H9 (cell line): Measurements from ENCODE around the gene CEP41. TPM values are rescaled to one million over a fixed set of nuclear protein-coding genes. Genes with fewer than 3 reads are reported as not detected.

Source experiments
- DNase-seq: peaks from one replicate; pipeline ENCODE4 v3.0.0-alpha.2; 2017
- H2AFZ ChIP-seq: one replicate; pipeline ENCODE4 v1.6.1; 2013; ENCODE audit warnings: mild to moderate bottlenecking, low read length, control low read depth, moderate library complexity
- H2AK5ac ChIP-seq: 2 replicates; pipeline ENCODE4 v1.6.1; 2013; ENCODE audit warnings: low read length, control low read depth, mixed read lengths; ENCODE audit not compliant: insufficient read length
- H2BK120ac ChIP-seq: one replicate; pipeline ENCODE4 v1.6.1; 2013; ENCODE audit warnings: low read depth, mild to moderate bottlenecking, low read length, control low read depth, inconsistent platforms; ENCODE audit not compliant: poor library complexity, severe bottlenecking
- H2BK12ac ChIP-seq: 2 replicates; pipeline ENCODE4 v1.6.1; 2013; ENCODE audit warnings: low read length, control low read depth, mixed read lengths, low read depth; ENCODE audit not compliant: insufficient read length
- H2BK15ac ChIP-seq: 2 replicates; pipeline ENCODE4 v1.6.1; 2013; ENCODE audit warnings: low read depth, low read length, control low read depth
- H2BK20ac ChIP-seq: one replicate; pipeline ENCODE4 v1.6.1; 2013; ENCODE audit warnings: low read depth, mild to moderate bottlenecking, low read length, control low read depth, inconsistent platforms; ENCODE audit not compliant: poor library complexity, severe bottlenecking
- H2BK5ac ChIP-seq: 2 replicates; pipeline ENCODE4 v1.6.1; 2013; ENCODE audit warnings: low read length, control low read depth, mixed read lengths; ENCODE audit not compliant: insufficient read length
- H3K14ac ChIP-seq: 2 replicates; pipeline ENCODE4 v1.6.1; 2013; ENCODE audit warnings: low read length, control low read depth; ENCODE audit not compliant: insufficient read depth
- H3K18ac ChIP-seq: 2 replicates; pipeline ENCODE4 v1.6.1; 2013; ENCODE audit warnings: low read depth, mild to moderate bottlenecking, mixed read lengths, low read length, control low read depth; ENCODE audit not compliant: insufficient read length
- H3K23ac ChIP-seq: 2 replicates; pipeline ENCODE4 v1.6.1; 2013; ENCODE audit warnings: low read length, control low read depth, mixed read lengths, low read depth; ENCODE audit not compliant: insufficient read length
- H3K23me2 ChIP-seq: 2 replicates; pipeline ENCODE4 v1.6.1; 2013; ENCODE audit warnings: low read depth, mild to moderate bottlenecking, mixed read lengths, low read length, control low read depth; ENCODE audit not compliant: insufficient read length, poor library complexity, severe bottlenecking
- H3K27ac ChIP-seq: 2 replicates; pipeline ENCODE4 v1.5.1; 2013; ENCODE audit warnings: low read length, control low read depth, mixed read lengths, low read depth; ENCODE audit not compliant: insufficient read length
- H3K27me3 ChIP-seq: 2 replicates; pipeline ENCODE4 v1.6.1; 2013; ENCODE audit warnings: low read length, control low read depth, inconsistent platforms; ENCODE audit not compliant: insufficient read depth
- H3K4ac ChIP-seq: 2 replicates; pipeline ENCODE4 v1.6.1; 2013; ENCODE audit warnings: low read depth, mild to moderate bottlenecking, control low read depth, inconsistent platforms, low read length, moderate library complexity
- H3K4me1 ChIP-seq: 2 replicates; pipeline ENCODE4 v1.6.1; 2013; ENCODE audit warnings: low read length, control low read depth, inconsistent platforms; ENCODE audit not compliant: insufficient read depth
- H3K4me2 ChIP-seq: 2 replicates; pipeline ENCODE4 v1.6.1; 2013; ENCODE audit warnings: low read length, control low read depth, mixed read lengths; ENCODE audit not compliant: insufficient read length, insufficient read depth
- H3K56ac ChIP-seq: 2 replicates; pipeline ENCODE4 v1.6.1; 2013; ENCODE audit warnings: low read depth, mild to moderate bottlenecking, mixed read lengths, low read length, control low read depth; ENCODE audit not compliant: insufficient read length
- H3K79me1 ChIP-seq: 2 replicates; pipeline ENCODE4 v1.6.1; 2013; ENCODE audit warnings: low read depth, mild to moderate bottlenecking, moderate library complexity, low read length, control low read depth, inconsistent platforms; ENCODE audit not compliant: insufficient read depth, poor library complexity, severe bottlenecking
- H3K79me2 ChIP-seq: 2 replicates; pipeline ENCODE4 v1.6.1; 2013; ENCODE audit warnings: low read length, control low read depth, inconsistent platforms; ENCODE audit not compliant: insufficient read depth
- H3K9ac ChIP-seq: 2 replicates; pipeline ENCODE4 v1.6.1; 2013; ENCODE audit warnings: low read length, control low read depth, mixed read lengths; ENCODE audit not compliant: insufficient read length; ENCODE audit errors: extremely low read depth
- H3K9me3 ChIP-seq: one replicate; pipeline ENCODE4 v1.6.1; 2013; ENCODE audit warnings: low read depth, low read length, inconsistent platforms; ENCODE audit not compliant: control insufficient read depth
- H3T11ph ChIP-seq: one replicate; pipeline ENCODE4 v1.6.1; 2013; ENCODE audit warnings: mild to moderate bottlenecking, low read length, control low read depth, inconsistent platforms
- H4K20me1 ChIP-seq: one replicate; pipeline ENCODE4 v1.6.1; 2013; ENCODE audit not compliant: control insufficient read depth, insufficient read length, insufficient read depth
- H4K5ac ChIP-seq: 2 replicates; pipeline ENCODE4 v1.6.1; 2013; ENCODE audit warnings: low read depth, mild to moderate bottlenecking, mixed read lengths, low read length, control low read depth; ENCODE audit not compliant: insufficient read length
- H4K8ac ChIP-seq: replicated peaks from 2 replicates; pipeline ENCODE4 v1.6.1; 2013; ENCODE audit warnings: low read length, control low read depth, mixed read lengths, low read depth; ENCODE audit not compliant: insufficient read length
- H4K91ac ChIP-seq: 2 replicates; pipeline ENCODE4 v1.6.1; 2013; ENCODE audit warnings: low read depth, mild to moderate bottlenecking, moderate library complexity, mixed read lengths, low read length, control low read depth; ENCODE audit not compliant: insufficient read length
- H3K27ac Mint-ChIP-seq, 3 experiments: 2 replicates in 2 of 3; 3 replicates in 1 of 3; pipeline ENCODE4 v1.8.0; 2020 to 2021; ENCODE audit warnings: mixed read lengths in 3 of 3, mild to moderate bottlenecking in 1 of 3, moderate library complexity in 1 of 3
- H3K27me3 Mint-ChIP-seq: 2 replicates; pipeline ENCODE4 v1.8.0; 2021; ENCODE audit warnings: low read depth, mild to moderate bottlenecking, moderate library complexity, mixed read lengths
- H3K36me3 Mint-ChIP-seq, 3 experiments: 2 replicates in 2 of 3; 3 replicates in 1 of 3; pipeline ENCODE4 v1.8.0; 2020 to 2021; ENCODE audit warnings: low read depth in 3 of 3, mixed read lengths in 3 of 3; ENCODE audit not compliant: insufficient read depth in 1 of 3
- H3K4me1 Mint-ChIP-seq, 2 experiments: 2 replicates each; pipeline ENCODE4 v1.8.0; 2020; ENCODE audit warnings: mixed read lengths in 2 of 2
- H3K4me3 Mint-ChIP-seq, 2 experiments: 2 replicates in 1 of 2; 3 replicates in 1 of 2; pipeline ENCODE4 v1.8.0; 2020 to 2021; ENCODE audit warnings: mild to moderate bottlenecking in 2 of 2, mixed read lengths in 2 of 2, moderate library complexity in 1 of 2
- H3K9me3 Mint-ChIP-seq, 2 experiments: 2 replicates in 1 of 2; 3 replicates in 1 of 2; pipeline ENCODE4 v1.8.0; 2020; ENCODE audit warnings: mild to moderate bottlenecking in 2 of 2, mixed read lengths in 2 of 2, moderate library complexity in 1 of 2
- CTCF ChIP-seq: fragments of 200-600 bp; sonication (generic); conservative IDR thresholded peaks from 3 replicates; pipeline ENCODE4 v1.8.0; 2021; ENCODE audit warnings: antibody characterized with exemption, mild to moderate bottlenecking
- WGBS: extraction: QIAGEN DNeasy Blood & Tissue Kit; methylation state at CpG from one replicate; pipeline ENCODE4 v1.1.7; 2013; ENCODE audit warnings: missing lambda C conversion rate, low lambda C conversion rate, mixed read lengths; ENCODE audit not compliant: insufficient read length; ENCODE audit errors: extremely low coverage; 5-methylcytosine and 5-hydroxymethylcytosine counted together
- total RNA-seq: library from RNA; stranded (reverse); gene quantifications from 2 replicates; pipeline ENCODE4 v1.2.1, GENCODE V29; 2021

CEP41 gene
- total RNA-seq, 1 experiment from 2014 or later, result 9.7 TPM

GRCh38 chr7:130425796-130426195 lies 15.0 kb downstream of the CEP41 start:
- no peak overlapping the region for H3K9ac ChIP-seq

More at GRCh38 chr7:130425796-130426195, 15.0 kb downstream of the CEP41 start:
- Histone ChIP-seq H3K79me2 (no peaks in the 10 kb centered on the region), H3K79me1 (no peaks in the 10 kb centered on the region), H2AFZ (no peak overlapping the region), H3K18ac (no peak overlapping the region), H3K9me3 (no peaks in the 10 kb centered on the region), H3K23me2 (no peaks in the 10 kb centered on the region), H4K91ac (no peak overlapping the region), H3K27me3 (no peaks in the 10 kb centered on the region), H4K20me1 (no peaks in the 10 kb centered on the region), H3K27ac (no peak overlapping the region), H4K5ac (no peak overlapping the region), H2BK5ac (no peak overlapping the region), H2BK120ac (no peak overlapping the region), H3K56ac (no peak overlapping the region), H3K4me2 (no peak overlapping the region), H3K23ac (no peak overlapping the region), H2BK12ac (no peak overlapping the region), H4K8ac (no peak overlapping the region), H2AK5ac (no peak overlapping the region), H2BK20ac (no peak overlapping the region), H3K4ac (no peak overlapping the region), H3K14ac (no peak overlapping the region), H3T11ph (no peak overlapping the region), H3K4me1 (no peaks in the 10 kb centered on the region), H2BK15ac (no peak overlapping the region)
- no CpG with 5 or more reads among the region's 4 CpGs for WGBS
- Mint-ChIP-seq H3K27ac (no peak overlapping the region), H3K4me3 (no peak overlapping the region), H3K4me1 (peaks cover 14 to 16% of the 10 kb centered on the region in 2 experiments), H3K36me3 (no peaks in the 10 kb centered on the region; a peak in 1 of 7 replicates), H3K27me3 (no peaks in the 10 kb centered on the region), H3K9me3 (no peaks in the 10 kb centered on the region)
- no peak for DNase-seq
- TF ChIP-seq CTCF, result no peak
